Activated CD8-positive, alpha-beta T cell treated with anti-CD3 and anti-CD28 coated beads for 36 hours (primary cell): ENCODE results near the gene ST6GALNAC3. TPM values are rescaled to one million over a fixed set of nuclear protein-coding genes. Genes with fewer than 3 reads are reported as not detected.

Source experiments
- ATAC-seq: fragments of 200-7000 bp; cut with Tn5 transposase; one replicate; pipeline ENCODE4 v1.10.0; 2021; ENCODE audit warnings: mild to moderate bottlenecking, moderate library complexity
- CTCF ChIA-PET: fragments of 350-600 bp; sonication (Branson Sonifier 250); formaldehyde crosslinking; loops from one replicate; lab custom pipeline; 2021; ENCODE audit warnings: antibody characterized with exemption; lab: Charles Lee
- POLR2A ChIA-PET: fragments of 350-600 bp; sonication (Branson Sonifier 250); formaldehyde crosslinking; loops from one replicate; lab custom pipeline; 2021; ENCODE audit warnings: antibody characterized with exemption; lab: Charles Lee
- DNase-seq: peaks from one replicate; pipeline ENCODE4 v3.0.0-alpha.2; 2020
- H3K27ac Mint-ChIP-seq: one replicate; pipeline ENCODE4 v1.8.0; 2021; ENCODE audit warnings: mild to moderate bottlenecking, mixed read lengths
- H3K27me3 Mint-ChIP-seq: one replicate; pipeline ENCODE4 v1.8.0; 2021; ENCODE audit warnings: mixed read lengths
- H3K36me3 Mint-ChIP-seq: one replicate; pipeline ENCODE4 v1.8.0; 2021; ENCODE audit warnings: low read depth, mixed read lengths
- H3K4me1 Mint-ChIP-seq: one replicate; pipeline ENCODE4 v1.8.0; 2021; ENCODE audit warnings: low read depth, mixed read lengths
- H3K4me3 Mint-ChIP-seq: one replicate; pipeline ENCODE4 v1.8.0; 2021; ENCODE audit warnings: mild to moderate bottlenecking, moderate library complexity, mixed read lengths
- H3K9me3 Mint-ChIP-seq: one replicate; pipeline ENCODE4 v1.8.0; 2021; ENCODE audit warnings: mixed read lengths
- intact Hi-C: fragments of 100-400 bp; cut with micrococcal nuclease; formaldehyde crosslinking; loops from one replicate; pipeline ENCODE4 v1.10.0; 2022
- total RNA-seq, 2 experiments: library from RNA; stranded (reverse); gene quantifications; one replicate each; pipeline ENCODE4 v1.2.3, GENCODE V29; 2021
- TF ChIP-seq, protein P1 (sequence below): fragments of 200-600 bp; IDR thresholded peaks from one replicate; pipeline ENCODE4 v1.8.0; 2022; ENCODE audit warnings: antibody characterized with exemption, mild to moderate bottlenecking

The ST6GALNAC3 gene
- total RNA-seq, 2 experiments from 2014 or later, result 2.7 to 2.9 TPM

DNA sequence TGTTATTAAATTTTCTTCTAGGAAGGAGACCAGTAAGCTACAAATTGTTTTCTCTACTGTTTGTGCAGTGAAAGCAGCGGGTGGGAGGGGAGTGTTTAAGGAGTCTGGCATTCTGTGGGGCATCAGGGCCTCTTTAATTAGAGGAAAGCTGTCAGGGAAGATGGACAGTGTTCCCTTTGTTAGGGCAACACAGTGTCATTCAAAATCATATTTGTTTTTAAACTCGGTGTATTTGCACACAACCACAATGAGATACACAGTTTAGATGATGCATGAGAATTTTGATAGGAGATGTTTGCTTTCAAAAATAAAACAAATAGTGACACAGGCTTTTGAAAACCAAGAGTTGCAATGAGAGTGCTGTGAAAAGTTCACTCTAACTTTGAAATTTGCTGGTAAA is 15.1 kb upstream of the ST6GALNAC3 start:
- DNase-seq (no peak), ATAC-seq (no peak)
- CTCF ChIA-PET, result no interaction called here
- Mint-ChIP-seq H3K4me1 (no peaks in the 10 kb centered on the region), H3K36me3 (no peaks in the 10 kb centered on the region), H3K27me3 (peaks cover 3% of the 10 kb centered on the region), H3K9me3 (no peaks in the 10 kb centered on the region), H3K4me3 (no peak overlapping the region), H3K27ac (no peak overlapping the region)
- TF ChIP-seq, protein P1, sequence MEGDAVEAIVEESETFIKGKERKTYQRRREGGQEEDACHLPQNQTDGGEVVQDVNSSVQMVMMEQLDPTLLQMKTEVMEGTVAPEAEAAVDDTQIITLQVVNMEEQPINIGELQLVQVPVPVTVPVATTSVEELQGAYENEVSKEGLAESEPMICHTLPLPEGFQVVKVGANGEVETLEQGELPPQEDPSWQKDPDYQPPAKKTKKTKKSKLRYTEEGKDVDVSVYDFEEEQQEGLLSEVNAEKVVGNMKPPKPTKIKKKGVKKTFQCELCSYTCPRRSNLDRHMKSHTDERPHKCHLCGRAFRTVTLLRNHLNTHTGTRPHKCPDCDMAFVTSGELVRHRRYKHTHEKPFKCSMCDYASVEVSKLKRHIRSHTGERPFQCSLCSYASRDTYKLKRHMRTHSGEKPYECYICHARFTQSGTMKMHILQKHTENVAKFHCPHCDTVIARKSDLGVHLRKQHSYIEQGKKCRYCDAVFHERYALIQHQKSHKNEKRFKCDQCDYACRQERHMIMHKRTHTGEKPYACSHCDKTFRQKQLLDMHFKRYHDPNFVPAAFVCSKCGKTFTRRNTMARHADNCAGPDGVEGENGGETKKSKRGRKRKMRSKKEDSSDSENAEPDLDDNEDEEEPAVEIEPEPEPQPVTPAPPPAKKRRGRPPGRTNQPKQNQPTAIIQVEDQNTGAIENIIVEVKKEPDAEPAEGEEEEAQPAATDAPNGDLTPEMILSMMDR, result no peak
- POLR2A ChIA-PET, result no interaction called here
- intact Hi-C loops, result no loop called here

DNA sequence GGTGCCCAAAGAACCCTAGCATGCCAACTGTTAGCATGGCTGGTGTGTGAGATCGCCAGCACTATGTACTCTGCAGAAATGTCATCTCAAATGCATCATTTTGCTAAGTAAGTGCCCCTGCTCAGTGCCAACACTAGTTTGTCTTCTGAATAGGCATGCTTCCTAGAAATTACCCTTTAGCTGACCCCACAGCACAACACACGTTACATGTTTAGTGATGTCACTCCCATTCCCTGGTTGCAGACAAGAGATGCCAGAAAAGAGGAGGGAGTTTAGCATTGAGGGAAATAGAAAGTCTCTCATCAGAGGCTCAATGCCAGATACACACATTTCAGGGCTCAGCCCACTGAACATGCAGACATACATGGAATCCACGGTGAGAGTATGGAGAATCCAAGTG is 9.3 kb upstream of the ST6GALNAC3 start:
- DNase-seq, result no peak
- no peak overlapping the region for H3K27ac Mint-ChIP-seq
- TF ChIP-seq, protein P1, result no peak
- intact Hi-C loops, result no loop called here
- ChIA-PET POLR2A (no interaction called here), CTCF (no interaction called here)
- no peaks in the 10 kb centered on the region for H3K4me1 Mint-ChIP-seq
- no peaks in the 10 kb centered on the region for H3K36me3 Mint-ChIP-seq
- H3K4me3 Mint-ChIP-seq, result no peak overlapping the region
- no peak for ATAC-seq
- H3K9me3 Mint-ChIP-seq, result no peaks in the 10 kb centered on the region
- peaks cover 5% of the 10 kb centered on the region for H3K27me3 Mint-ChIP-seq

DNA sequence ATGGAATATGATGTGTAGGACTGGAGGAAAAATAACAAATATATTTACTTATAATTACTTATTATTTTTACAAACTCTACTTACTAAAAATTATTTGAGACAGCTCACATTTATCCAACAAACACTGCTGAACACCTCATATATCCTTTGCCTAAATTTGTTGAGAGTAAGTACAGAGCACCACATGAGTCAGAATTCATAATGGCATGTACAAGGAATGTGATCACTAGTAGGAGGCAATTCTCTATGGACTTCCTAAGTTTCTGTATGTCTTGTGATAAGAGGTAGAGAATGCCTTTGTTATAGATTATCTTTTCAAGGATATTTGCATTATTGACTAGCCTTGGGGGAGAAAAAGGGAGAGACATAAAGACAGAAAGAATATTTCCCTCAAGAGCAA is 8.2 kb upstream of the ST6GALNAC3 start:
- Mint-ChIP-seq H3K4me3 (no peak overlapping the region), H3K27ac (no peak overlapping the region), H3K9me3 (no peaks in the 10 kb centered on the region), H3K27me3 (peaks cover 5% of the 10 kb centered on the region), H3K36me3 (no peaks in the 10 kb centered on the region), H3K4me1 (no peaks in the 10 kb centered on the region)
- ChIA-PET CTCF (interaction anchor here (0.7 kb wide), 1 partner anchor 75 kb away, joined by 3 read pairs; no protein-coding TSS in a partner anchor), POLR2A (no interaction called here)
- no peak for DNase-seq
- TF ChIP-seq, protein P1, result no peak
- ATAC-seq, result no peak
- intact Hi-C loops, result no loop called here

DNA sequence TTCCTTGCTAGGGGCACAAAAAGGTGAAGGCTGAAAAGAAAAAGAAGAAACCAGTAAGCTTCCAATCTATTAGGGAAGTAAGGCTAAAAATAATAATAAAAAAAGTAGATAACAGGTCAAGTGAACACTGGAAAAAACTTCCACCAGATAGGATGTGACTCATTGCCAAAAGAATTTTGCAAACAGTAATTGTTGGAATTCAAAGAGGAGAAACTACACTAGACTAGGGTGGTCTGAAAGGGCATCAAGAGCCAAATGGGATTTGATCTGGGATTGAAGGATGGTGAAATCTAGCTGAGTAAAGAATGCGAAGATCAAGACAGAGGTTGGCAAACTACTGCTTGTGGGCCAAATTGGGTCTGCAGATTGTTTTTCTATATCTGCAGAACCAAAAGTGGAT is 6.0 kb upstream of the ST6GALNAC3 start:
- intact Hi-C loops, result no loop called here
- no peak overlapping the region for H3K27ac Mint-ChIP-seq
- no peak for DNase-seq
- H3K36me3 Mint-ChIP-seq, result no peaks in the 10 kb centered on the region
- no peaks in the 10 kb centered on the region for H3K9me3 Mint-ChIP-seq
- ATAC-seq, result no peak
- ChIA-PET CTCF (no interaction called here), POLR2A (interaction anchor here (1.2 kb wide), 1 partner anchor 84 kb away, joined by 3 read pairs; no protein-coding TSS in a partner anchor)
- peaks cover 7% of the 10 kb centered on the region for H3K27me3 Mint-ChIP-seq
- no peak overlapping the region for H3K4me3 Mint-ChIP-seq
- TF ChIP-seq, protein P1, result no peak
- H3K4me1 Mint-ChIP-seq, result peaks cover under 1% of the 10 kb centered on the region

DNA sequence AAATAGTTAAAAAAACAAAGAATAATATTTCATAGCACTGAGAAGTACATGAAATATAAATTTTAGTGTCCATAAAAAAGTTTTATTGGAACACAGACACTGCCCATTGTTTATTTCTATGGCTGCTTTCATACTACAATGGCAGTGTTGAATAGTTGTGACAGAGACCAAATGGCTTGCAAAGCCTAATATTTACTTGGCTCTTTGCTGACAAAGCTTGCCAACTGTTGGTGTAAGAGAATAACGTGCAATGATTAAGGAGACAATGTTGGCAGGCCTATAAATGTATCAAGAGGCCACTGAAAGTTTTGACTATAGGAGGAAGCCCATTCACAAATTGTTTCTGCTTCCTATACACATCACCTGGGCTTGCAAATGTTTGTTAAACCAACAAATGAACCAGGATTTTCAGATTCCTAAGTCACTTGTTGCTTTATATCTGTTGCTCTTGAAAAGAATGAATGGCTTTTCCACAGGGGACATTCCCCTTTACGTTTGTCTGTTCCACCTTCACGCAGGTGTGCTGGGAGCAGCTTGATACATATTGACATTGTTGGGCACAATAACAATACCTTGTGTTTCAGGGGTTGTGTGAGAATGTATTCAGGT is 5.5 kb upstream of the ST6GALNAC3 start:
- ChIA-PET CTCF (no interaction called here), POLR2A (no interaction called here)
- DNase-seq (no peak), ATAC-seq (no peak)
- no peak overlapping the region for H3K27ac Mint-ChIP-seq
- H3K36me3 Mint-ChIP-seq, result no peaks in the 10 kb centered on the region
- H3K4me1 Mint-ChIP-seq, result peaks cover 4% of the 10 kb centered on the region
- H3K27me3 Mint-ChIP-seq, result peaks cover 4% of the 10 kb centered on the region
- H3K4me3 Mint-ChIP-seq, result no peak overlapping the region
- intact Hi-C loops, result no loop called here
- H3K9me3 Mint-ChIP-seq, result no peaks in the 10 kb centered on the region
- TF ChIP-seq, protein P1, result no peak
